IPS DF 19.7 (cell line): Measurements from ENCODE around the gene PRDM11.
"Not testable (repeated sequence)": the region's sequence is repeated elsewhere in the genome, so short reads cannot be mapped to it uniquely, and the experiment has no call there.

ENCODE experiments used
- DNase-seq: peaks from one replicate; pipeline ENCODE4 v3.0.0-alpha.2; 2013; ENCODE audit warnings: low read depth, low spot score

The PRDM11 gene

DNA sequence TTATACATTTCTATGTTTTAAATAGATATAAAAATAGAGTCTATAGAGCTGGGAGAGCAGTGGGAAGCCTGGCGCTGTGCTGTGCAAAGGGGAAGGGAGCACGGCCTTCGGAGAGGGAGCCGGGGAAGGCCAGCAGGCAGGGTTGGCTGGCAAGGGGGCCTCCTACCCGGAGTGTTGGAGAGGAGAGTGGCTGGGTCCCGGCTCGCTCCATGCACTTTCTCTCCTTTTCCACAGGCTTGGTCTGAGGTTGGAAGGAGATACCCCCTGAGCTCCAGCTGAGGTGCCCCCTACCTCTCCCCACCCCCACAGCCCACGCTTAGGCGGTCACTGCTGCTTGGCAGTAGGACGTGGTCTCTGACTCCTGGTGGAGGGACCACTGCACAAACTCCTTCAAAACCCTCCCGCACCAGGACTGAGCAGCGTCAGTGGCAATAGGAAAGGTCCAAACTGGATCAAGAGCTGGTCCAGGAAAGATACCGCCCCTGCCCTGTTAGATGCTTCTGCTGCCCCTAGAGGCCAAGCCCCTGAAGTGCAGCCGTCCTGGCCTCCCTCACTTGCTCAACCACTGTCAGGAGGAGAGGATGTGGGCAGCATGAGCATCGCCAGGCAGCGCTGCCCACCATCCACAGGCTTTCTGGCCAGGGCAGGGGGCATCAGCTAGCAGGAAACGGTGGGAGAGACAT lies 86.8 kb downstream of the PRDM11 start:
- DNase-seq = no peak

DNA sequence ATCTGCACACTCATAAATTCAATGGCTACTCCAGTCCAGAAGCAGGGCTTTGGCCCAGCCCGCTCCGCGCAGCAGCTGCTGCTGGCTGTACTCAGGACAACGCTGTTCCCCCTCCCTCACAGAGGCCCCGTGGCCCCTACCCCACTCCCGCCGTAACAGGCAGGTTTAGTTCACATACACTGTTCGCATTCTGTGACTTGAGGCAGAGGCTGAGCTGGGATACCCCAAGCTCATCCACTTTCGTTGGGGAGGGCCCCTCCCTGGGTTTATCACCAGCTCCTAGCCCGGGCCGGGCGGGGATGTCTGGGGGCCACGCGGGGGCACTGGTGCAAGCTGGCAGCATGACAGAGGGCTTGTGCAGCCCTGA lies 87.3 kb downstream of the PRDM11 start:
- no peak for DNase-seq

DNA sequence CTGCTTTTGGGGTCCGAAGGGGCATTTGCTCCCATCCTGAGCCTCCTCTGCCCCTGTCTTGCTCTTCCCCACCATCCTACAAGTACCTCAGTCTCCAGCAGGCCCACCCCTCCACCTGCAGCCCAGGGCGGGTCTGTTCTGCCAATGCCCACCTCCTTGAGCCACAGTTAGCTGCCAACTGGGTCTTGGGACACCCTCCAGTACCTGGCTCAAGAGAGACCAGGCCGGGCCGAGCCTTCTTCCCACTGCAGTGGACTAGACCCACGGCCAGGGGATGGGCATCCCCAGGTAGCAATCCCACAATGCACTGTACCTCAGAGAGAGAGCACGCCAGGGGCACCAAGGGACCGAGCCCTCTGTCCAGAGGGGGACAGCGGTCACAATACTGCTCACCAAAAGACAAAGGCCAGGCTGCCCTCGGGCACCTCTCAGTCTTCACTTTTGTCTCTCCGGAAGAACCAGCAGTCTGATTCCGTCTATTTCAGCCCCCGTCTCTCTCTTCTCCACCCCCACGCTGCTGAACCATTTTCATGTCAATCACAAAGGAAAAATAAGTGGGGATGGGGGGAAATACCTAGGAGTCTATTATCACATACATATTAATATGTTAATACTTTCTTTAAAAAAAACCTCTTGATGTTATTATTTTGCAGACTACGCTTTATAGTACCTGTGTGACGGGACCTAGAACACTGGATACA lies 88.0 kb downstream of the PRDM11 start:
- no peak for DNase-seq

- no peak for DNase-seq
Measured at GRCh38 chr11:45237711-45238315, 91.4 kb downstream of the PRDM11 start.

- DNase-seq = no peak
Measured at GRCh38 chr11:45238724-45239123, 92.3 kb downstream of the PRDM11 start.

DNA sequence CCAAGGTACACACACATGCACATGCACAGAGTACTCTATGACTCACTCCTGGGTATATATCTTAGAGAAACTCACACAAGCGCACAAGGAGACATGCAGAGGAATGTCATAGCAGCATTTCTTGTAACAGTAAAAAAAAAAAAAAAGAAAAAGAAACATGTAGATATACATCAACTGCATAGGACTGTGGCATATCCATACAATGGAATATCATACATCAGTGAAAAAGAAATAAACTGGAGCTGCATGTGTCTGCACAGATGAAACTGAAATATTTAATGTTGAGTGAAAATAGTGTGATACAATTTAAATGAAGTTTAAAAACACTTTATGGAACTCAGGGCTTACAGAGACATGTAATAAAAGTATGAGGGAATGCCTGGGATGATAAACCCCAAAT lies 93.3 kb downstream of the PRDM11 start:
- DNase-seq = no peak

GRCh38 chr11:45243967-45244366 lies 97.5 kb downstream of the PRDM11 start:
- no peak for DNase-seq

DNA sequence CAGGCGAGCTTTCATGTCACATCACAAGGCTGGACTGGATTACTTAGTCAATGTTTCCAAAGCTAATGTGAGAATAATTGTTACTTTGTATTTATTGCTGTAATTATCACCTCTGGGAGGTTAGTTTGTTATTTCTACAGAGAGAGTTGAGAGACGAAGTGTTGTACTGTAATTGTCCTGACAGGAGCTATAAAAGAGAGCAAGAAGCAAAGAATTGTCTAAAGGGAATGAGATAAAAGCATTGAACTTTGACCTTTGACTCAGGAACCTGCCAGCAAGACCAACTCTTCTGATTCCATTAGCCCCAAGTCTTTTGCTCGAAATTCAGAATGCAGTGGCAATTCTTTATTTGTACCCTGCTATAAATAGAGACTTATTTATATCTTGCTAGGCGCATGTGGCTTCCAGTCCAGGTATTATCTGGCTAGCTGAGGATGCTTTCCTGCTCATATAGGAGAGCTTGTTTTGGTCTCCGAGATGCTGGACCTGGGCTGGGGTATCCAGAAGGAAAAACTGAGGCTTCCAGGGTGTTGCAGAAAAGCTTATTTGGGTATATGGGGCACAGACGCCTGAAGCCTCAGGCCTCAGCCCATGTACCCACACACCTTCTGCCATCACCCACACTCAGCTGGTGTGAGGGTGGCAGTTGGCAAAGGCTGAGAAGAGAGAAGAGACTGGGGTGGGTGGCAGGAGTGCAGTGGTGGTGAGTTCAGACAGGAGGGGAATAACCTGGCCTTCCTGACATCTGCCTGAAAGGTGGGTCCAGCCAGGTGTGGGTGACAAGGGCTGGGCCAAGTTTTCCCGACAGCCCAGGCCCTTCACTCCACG lies 99.0 kb downstream of the PRDM11 start:
- no peak for DNase-seq

- DNase-seq = no peak
Measured at GRCh38 chr11:45246241-45246640, 99.8 kb downstream of the PRDM11 start.

DNA sequence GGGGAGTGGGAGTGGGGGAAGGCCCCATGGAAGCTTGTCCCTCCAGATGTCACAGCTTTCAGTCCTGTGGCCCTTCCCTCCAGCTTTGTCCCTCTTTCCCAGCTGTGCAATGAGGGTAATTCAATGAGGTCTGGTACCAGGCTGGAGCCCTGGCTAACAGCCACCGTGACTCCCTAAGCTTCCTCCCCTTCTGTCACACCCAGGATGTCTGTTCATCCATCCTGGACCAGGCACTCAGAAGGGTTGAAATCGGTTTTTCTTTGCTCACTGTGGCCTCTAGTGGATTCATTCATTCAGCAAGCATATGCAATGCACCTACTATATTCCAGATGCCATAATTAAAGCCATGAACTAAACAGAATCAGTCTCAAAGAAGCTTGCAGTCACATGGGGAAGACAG lies 101.0 kb downstream of the PRDM11 start:
- DNase-seq = no peak

DNA sequence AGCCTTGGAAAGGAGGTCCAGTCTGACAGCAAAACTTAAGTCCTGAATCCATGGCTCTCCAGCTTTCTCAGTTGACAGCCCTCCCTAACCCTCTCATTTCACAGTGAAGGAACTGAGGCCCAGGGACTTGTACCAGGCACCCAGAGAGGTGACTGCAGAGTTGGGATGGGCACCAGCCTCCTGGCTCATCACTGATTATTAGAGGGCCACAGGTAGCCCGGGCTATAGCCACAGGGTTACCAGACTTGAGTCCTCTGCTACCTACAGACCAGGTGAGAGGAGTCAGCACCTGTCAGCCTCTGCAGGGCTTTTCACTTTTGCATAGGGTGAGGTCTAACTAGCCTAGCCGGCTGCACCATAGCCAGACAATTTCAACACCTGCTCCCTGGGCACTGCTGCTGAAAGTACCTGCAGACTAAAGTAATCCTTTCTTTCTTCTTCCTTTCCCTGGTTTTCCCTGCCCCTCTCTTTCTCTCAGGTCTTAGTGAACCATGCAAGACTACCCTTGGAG lies 102.1 kb downstream of the PRDM11 start:
- DNase-seq = no peak

DNA sequence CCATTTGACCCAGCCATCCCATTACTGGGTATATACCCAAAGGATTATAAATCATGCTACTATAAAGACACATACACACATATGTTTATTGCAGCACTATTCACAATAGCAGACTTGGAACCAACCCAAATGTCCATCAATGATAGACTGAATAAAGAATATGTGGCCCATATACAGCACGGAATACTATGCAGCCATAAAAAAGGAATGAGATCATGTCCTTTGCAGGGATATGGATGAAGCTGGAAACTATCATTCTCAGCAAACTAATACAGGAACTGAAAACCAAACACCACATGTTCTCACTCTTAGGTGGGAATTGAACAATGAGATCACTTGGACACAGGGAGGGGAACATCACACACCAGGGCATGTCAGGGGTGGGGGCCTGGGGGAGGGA lies 102.9 kb downstream of the PRDM11 start:
- not testable (repeated sequence) for DNase-seq

DNA sequence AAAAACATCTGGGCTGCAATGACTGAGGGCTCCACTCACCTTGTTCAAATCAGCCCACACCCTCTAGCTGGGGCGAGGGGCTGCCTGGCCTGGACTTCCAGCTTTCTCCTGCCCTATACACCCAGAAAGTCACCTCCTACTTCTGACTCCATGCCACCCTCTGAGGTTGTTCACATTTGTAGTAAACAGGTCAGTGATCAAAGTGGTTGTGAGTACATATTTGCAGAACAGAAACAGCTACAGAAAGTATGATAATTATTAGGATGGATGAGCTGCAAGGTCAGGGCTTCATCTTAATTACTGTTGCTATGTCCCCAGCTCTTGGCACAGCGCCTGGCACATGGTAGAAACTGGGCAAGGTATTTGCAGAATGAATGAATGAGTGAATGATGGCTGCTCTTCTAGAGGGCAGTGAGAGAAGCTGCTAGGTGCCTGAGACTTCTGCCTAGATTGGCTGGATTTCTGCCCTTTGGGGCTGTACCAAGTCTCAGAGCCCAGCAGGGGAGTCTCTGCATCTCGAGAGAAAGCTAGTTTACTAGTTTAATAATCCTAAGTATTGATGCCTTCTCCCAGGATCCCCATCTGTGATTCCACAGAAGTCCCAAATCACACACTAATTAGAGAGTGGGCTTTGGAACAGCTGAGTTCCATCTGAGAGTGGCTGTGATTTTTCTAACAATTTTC lies 103.7 kb downstream of the PRDM11 start:
- no peak for DNase-seq

- DNase-seq = no peak
Measured at GRCh38 chr11:45252134-45252856, 105.9 kb downstream of the PRDM11 start.

GRCh38 chr11:45252877-45253276 lies 106.4 kb downstream of the PRDM11 start:
- DNase-seq = no peak

DNA sequence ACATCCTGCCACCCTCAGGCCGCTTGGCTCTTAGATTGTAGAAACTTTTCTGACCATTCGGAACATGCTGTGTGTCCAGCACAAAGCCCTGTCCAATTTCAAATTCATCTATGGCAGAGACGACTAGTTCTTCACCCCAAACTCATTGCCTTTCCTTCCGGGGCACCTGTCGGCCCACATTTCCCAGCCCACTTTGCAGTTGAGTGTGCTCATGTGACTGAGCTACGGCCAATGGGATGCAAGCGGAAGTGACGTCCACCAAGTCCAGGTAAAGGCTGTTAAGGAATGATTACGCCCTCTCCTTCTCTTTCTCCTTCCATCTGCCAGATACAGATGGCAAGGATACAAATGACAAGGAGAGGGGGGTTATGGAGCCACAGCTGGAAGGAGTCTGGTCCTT lies 107.2 kb downstream of the PRDM11 start:
- DNase-seq = no peak

GRCh38 chr11:45254070-45254469 lies 107.6 kb downstream of the PRDM11 start:
- DNase-seq = no peak

DNA sequence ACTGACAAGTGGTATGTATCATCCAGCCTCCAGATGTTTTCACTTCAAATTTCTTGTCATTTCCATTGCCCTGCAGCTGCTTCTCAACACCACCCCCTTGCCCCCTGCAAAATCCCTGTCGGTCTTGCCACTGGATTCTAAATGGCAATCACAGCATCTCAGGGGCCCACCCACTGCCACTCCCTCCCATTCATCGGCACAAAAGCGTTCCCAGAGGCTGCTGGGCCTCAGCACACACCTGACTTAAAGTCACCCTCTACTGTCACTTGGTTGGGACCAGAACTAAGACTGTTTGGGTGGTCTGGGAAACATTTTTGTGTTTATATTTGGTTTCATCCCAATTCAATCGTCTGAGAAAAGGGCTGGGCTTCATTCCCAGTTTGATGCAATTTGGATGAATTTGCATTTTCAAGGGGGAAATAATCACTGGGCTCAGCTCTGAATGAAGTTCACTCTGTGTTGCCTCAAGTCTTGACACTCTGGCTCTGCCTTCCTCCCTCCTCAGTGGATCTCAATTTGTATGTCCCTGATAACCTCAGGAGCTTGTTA lies 112.6 kb downstream of the PRDM11 start:
- no peak for DNase-seq

DNA sequence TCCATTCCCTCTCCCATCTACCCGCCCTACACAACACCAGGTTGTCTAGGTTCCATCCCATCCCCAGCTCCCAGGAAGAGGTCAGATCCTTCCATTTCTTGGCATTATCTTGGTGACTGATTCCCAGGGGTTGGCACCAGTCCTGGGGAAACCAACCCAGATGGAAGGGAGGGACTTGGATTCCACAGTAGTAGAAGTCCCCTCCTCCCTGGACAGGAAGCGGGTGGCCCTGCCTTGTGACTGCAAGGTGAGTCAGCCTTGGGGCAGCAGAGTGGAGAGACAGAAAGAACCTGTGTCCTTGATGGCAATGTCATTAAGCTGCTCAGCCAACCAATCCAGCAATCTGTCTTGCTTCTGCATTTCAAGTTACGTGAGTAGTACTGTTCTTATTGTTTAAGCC lies 113.2 kb downstream of the PRDM11 start:
- DNase-seq = no peak

GRCh38 chr11:45260071-45260470 lies 113.6 kb downstream of the PRDM11 start:
- no peak for DNase-seq
